ENCODE results near the gene LEKR1.

Gene LEKR1

DNA sequence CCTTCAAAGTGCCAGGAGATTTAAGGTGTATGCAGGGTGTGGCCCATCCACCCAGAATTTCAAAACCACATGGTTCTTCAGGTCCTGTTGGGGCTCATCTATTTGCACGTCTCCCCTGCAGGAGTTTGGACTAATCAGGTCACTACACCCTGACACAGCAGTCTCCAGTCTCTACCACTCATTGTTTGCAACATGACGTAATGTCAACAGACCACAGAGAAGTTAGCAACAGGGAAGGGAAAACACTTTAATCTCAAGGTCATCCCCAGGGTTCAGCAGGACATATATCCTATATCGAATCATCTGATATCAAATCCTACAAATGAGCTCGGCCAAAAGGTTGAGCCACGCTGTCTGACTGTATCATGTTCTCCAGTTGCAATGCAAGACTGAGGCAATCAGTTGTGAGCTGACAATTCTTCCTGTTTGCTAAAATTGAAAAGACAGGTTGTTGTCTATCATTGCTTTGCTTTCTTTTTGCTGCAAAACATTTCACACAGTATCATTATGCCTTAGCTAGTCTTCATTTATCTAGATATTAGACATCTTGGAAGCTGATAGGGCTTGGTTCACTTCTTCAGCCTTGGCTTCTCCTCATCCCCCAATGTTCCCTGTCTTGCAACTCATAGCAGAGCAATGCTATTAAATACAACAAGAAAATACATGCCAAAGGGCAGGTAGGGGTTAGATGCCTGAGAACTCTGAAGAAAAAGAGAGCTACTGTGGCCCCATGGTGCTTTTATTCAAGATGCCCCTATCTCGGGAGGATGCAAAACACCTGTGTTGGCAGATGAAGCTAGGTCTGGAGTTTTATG lies 13.4 kb upstream of the LEKR1 start (continued):
- TF ChIP-seq ZNF549 (tag by site-specific recombination; IDR thresholded peaks at IDR 0.05) (0 out of 2 replicates have a peak, but pooled peaks have one; percentile 26), PRDM1 (tag by site-specific recombination; IDR thresholded peaks at IDR 0.05) (0 out of 2 replicates have a peak, but pooled peaks have one; percentile 42), ZNF660 (tag by site-specific recombination; IDR thresholded peaks at IDR 0.05) (peak; percentile 70), ZIC2 (tag by site-specific recombination; IDR thresholded peaks at IDR 0.05) (peak; percentile 73), ZNF843 (tag by site-specific recombination; IDR thresholded peaks at IDR 0.05) (peak; percentile 59), ZFP37 (tag by site-specific recombination; IDR thresholded peaks at IDR 0.05) (0 out of 2 replicates have a peak, but pooled peaks have one; percentile 39), GLI2 (tag by site-specific recombination; IDR thresholded peaks at IDR 0.05; ENCODE audit: borderline replicate concordance, low read depth) (no peak), ZNF140 (tag by site-specific recombination; IDR thresholded peaks at IDR 0.05) (no peak), ZSCAN30 (tag by site-specific recombination; IDR thresholded peaks at IDR 0.05) (peak; percentile 43; the same call in 1 of the 2 replicates)
- TF ChIP-seq, protein P1, sequence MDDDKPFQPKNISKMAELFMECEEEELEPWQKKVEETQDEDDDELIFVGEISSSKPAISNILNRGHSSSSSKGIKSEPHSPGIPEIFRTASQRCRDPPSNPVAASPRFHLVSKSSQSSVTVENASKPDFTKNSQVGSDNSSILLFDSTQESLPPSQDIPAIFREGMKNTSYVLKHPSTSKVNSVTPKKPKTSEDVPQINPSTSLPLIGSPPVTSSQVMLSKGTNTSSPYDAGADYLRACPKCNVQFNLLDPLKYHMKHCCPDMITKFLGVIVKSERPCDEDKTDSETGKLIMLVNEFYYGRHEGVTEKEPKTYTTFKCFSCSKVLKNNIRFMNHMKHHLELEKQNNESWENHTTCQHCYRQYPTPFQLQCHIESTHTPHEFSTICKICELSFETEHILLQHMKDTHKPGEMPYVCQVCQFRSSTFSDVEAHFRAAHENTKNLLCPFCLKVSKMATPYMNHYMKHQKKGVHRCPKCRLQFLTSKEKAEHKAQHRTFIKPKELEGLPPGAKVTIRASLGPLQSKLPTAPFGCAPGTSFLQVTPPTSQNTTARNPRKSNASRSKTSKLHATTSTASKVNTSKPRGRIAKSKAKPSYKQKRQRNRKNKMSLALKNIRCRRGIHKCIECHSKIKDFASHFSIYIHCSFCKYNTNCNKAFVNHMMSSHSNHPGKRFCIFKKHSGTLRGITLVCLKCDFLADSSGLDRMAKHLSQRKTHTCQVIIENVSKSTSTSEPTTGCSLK (tag by site-specific recombination; IDR thresholded peaks at IDR 0.05), result no peak
- TF ChIP-seq, protein P2, sequence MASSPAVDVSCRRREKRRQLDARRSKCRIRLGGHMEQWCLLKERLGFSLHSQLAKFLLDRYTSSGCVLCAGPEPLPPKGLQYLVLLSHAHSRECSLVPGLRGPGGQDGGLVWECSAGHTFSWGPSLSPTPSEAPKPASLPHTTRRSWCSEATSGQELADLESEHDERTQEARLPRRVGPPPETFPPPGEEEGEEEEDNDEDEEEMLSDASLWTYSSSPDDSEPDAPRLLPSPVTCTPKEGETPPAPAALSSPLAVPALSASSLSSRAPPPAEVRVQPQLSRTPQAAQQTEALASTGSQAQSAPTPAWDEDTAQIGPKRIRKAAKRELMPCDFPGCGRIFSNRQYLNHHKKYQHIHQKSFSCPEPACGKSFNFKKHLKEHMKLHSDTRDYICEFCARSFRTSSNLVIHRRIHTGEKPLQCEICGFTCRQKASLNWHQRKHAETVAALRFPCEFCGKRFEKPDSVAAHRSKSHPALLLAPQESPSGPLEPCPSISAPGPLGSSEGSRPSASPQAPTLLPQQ (tag by site-specific recombination; IDR thresholded peaks at IDR 0.05), result no peak
- TF ChIP-seq, protein P3, sequence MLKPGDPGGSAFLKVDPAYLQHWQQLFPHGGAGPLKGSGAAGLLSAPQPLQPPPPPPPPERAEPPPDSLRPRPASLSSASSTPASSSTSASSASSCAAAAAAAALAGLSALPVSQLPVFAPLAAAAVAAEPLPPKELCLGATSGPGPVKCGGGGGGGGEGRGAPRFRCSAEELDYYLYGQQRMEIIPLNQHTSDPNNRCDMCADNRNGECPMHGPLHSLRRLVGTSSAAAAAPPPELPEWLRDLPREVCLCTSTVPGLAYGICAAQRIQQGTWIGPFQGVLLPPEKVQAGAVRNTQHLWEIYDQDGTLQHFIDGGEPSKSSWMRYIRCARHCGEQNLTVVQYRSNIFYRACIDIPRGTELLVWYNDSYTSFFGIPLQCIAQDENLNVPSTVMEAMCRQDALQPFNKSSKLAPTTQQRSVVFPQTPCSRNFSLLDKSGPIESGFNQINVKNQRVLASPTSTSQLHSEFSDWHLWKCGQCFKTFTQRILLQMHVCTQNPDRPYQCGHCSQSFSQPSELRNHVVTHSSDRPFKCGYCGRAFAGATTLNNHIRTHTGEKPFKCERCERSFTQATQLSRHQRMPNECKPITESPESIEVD (tag by site-specific recombination; IDR thresholded peaks at IDR 0.05), result no peak
- TF ChIP-seq, protein P4, sequence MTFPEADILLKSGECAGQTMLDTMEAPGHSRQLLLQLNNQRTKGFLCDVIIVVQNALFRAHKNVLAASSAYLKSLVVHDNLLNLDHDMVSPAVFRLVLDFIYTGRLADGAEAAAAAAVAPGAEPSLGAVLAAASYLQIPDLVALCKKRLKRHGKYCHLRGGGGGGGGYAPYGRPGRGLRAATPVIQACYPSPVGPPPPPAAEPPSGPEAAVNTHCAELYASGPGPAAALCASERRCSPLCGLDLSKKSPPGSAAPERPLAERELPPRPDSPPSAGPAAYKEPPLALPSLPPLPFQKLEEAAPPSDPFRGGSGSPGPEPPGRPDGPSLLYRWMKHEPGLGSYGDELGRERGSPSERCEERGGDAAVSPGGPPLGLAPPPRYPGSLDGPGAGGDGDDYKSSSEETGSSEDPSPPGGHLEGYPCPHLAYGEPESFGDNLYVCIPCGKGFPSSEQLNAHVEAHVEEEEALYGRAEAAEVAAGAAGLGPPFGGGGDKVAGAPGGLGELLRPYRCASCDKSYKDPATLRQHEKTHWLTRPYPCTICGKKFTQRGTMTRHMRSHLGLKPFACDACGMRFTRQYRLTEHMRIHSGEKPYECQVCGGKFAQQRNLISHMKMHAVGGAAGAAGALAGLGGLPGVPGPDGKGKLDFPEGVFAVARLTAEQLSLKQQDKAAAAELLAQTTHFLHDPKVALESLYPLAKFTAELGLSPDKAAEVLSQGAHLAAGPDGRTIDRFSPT (tag by site-specific recombination; IDR thresholded peaks at IDR 0.05), result peak; percentile 30; the same call in 1 of the 2 replicates
- TF ChIP-seq, protein P5, sequence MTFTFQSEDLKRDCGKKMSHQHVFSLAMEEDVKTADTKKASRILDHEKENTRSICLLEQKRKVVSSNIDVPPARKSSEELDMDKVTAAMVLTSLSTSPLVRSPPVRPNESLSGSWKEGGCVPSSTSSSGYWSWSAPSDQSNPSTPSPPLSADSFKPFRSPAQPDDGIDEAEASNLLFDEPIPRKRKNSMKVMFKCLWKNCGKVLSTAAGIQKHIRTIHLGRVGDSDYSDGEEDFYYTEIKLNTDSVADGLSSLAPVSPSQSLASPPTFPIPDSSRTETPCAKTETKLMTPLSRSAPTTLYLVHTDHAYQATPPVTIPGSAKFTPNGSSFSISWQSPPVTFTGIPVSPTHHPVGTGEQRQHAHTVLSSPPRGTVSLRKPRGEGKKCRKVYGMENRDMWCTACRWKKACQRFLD (tag by site-specific recombination; IDR thresholded peaks at IDR 0.05), result no peak

DNA sequence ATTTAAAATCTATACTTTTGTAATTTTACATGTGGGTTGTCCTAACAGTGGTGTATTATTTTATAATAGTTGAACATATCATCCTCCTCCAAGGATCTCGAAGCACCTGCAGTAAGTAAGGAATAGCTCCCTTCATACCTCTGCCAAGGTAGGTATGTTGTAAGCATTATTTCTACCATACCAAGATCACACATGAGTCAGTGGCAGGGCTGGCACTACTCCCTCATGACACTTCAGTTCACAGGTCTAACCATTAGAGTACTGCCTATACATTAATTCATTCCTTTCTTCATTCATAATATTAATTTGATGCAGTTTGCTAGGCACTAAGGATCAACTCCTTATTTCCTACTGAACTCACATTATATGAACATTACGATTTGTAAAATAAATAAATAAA lies 11.9 kb upstream of the LEKR1 start:
- H3K4me1 ChIP-seq (ENCODE audit: control insufficient read depth, insufficient read depth, low read length), result no peaks in the 10 kb centered on the region
- no peak overlapping the region for H3K4me3 ChIP-seq (ENCODE audit: low read depth, low read length)
- H3K27ac ChIP-seq (ENCODE audit: extremely low read depth, low read depth, low read length), result no peak overlapping the region
- no peaks in the 10 kb centered on the region for H3K36me3 ChIP-seq (ENCODE audit: control insufficient read depth in 2 of 2, insufficient read depth in 1 of 2, low read length in 2 of 2)
- TF ChIP-seq EGR2 (tag by site-specific recombination; IDR thresholded peaks at IDR 0.05; ENCODE audit: low read depth) (no peak), ZNF184 (tag by site-specific recombination; IDR thresholded peaks at IDR 0.05) (no peak), ZNF501 (tag by site-specific recombination; IDR thresholded peaks at IDR 0.05) (no peak)
- CTCF ChIA-PET, result interaction anchor here (1.0 kb wide), 1 partner anchor 21 kb away, joined by 3 read pairs; no protein-coding TSS in a partner anchor
- H3K9me3 ChIP-seq (ENCODE audit: control insufficient read depth, insufficient read depth, low read depth, low read length), result no peaks in the 10 kb centered on the region
- POLR2A ChIA-PET, result no interaction called here
